Measurements from ENCODE around the gene IL16. TPM values are rescaled to one million over a fixed set of nuclear protein-coding genes. Genes with fewer than 3 reads are reported as not detected.
A peak's percentile ranks its signal among the peaks of the same experiment; 100 is the strongest.

Gene IL16
- total RNA-seq, 2 donors from 2014 or later: 11.1 to 17.1 TPM

DNA sequence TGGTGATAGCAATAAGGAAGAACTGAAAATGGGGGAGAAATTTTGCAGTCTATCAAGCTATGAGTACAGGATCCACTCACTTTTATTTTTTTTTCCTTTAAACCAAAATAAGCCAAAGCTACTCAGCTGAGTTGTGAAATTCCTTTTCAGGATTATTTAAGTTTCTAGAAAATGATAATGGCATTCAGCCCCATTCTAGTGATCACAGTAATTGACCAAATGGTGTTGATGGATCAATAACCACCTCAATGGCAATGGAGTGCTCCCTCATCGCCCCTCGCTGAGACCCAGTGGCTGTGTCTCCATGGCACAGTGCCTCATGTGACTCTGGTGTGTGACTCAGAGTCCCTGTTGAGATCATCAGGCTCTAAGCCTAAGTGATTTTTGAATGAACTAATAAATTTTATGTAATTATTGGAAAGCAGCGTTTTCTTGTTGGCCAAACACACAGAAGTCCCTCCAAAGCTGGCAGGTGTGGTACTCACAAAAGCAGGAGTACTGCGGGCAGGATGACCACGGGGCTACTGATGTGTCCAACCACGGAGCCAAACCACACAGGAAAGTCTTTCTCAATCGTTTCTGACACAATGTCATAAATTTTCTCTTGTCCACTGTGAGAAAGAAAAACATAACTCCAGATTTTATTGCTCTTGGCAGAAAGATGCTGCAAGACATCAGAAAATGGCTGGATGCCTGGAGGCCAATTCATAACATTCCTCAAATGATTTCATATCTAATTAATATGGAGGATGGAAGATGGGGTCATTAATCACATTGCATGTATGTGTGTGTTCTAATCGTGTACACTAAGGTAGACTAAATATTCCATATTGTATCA lies 141.7 kb downstream of the IL16 start:
- H3K36me3 ChIP-seq: no peaks in the 10 kb centered on the region
- H3K4me1 ChIP-seq (ENCODE audit: control insufficient read depth in 1 of 2, low read depth in 2 of 2): peaks cover 13 to 17% of the 10 kb centered on the region in 2 donors
- ATAC-seq (ENCODE audit: insufficient number of reproducible peaks, low FRiP score, low read depth): peak; percentile 77
- peak; percentile 9 for DNase-seq (ENCODE audit: low spot score)
- peak overlapping the region in 1 of 2 donors; percentile 42 for H3K27ac ChIP-seq
- peak overlapping the region; percentile 38 for H3K4me3 ChIP-seq
- TF ChIP-seq, protein P1, sequence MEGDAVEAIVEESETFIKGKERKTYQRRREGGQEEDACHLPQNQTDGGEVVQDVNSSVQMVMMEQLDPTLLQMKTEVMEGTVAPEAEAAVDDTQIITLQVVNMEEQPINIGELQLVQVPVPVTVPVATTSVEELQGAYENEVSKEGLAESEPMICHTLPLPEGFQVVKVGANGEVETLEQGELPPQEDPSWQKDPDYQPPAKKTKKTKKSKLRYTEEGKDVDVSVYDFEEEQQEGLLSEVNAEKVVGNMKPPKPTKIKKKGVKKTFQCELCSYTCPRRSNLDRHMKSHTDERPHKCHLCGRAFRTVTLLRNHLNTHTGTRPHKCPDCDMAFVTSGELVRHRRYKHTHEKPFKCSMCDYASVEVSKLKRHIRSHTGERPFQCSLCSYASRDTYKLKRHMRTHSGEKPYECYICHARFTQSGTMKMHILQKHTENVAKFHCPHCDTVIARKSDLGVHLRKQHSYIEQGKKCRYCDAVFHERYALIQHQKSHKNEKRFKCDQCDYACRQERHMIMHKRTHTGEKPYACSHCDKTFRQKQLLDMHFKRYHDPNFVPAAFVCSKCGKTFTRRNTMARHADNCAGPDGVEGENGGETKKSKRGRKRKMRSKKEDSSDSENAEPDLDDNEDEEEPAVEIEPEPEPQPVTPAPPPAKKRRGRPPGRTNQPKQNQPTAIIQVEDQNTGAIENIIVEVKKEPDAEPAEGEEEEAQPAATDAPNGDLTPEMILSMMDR (IDR thresholded peaks at IDR 0.05): no peak
- no peaks in the 10 kb centered on the region for H3K9me3 ChIP-seq
- H3K27me3 ChIP-seq (replicated peaks; ENCODE audit: insufficient read depth): no peaks in the 10 kb centered on the region

DNA sequence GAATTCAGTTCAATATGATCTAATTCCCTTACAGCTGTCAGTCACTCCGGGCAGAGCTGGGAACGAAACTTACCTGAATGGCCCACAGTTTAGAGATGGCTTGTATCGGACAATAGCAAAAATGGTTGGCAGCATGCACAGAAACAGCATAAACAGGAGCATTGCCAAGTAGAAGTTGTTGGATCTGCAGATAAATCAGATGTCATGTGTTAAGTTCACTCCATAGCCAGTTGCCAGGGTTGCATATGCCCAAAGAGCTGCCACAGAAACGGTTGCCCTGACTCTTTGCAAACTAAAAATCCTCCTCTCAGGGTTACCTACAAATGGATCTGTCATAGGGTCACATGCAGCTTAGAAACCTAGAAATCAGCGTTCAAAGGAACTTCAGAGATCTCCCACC lies 142.6 kb downstream of the IL16 start:
- peak overlapping the region in 1 of 2 donors; percentile 42 for H3K27ac ChIP-seq
- no peak for ATAC-seq (ENCODE audit: insufficient number of reproducible peaks, low FRiP score, low read depth)
- no peak overlapping the region for H3K4me3 ChIP-seq
- peaks cover 13 to 17% of the 10 kb centered on the region in 2 donors for H3K4me1 ChIP-seq (ENCODE audit: control insufficient read depth in 1 of 2, low read depth in 2 of 2)
- H3K36me3 ChIP-seq: no peaks in the 10 kb centered on the region
- TF ChIP-seq, protein P1 (IDR thresholded peaks at IDR 0.05): no peak
- no peaks in the 10 kb centered on the region for H3K27me3 ChIP-seq (replicated peaks; ENCODE audit: insufficient read depth)
- DNase-seq (ENCODE audit: low spot score): no peak
- H3K9me3 ChIP-seq: no peaks in the 10 kb centered on the region

DNA sequence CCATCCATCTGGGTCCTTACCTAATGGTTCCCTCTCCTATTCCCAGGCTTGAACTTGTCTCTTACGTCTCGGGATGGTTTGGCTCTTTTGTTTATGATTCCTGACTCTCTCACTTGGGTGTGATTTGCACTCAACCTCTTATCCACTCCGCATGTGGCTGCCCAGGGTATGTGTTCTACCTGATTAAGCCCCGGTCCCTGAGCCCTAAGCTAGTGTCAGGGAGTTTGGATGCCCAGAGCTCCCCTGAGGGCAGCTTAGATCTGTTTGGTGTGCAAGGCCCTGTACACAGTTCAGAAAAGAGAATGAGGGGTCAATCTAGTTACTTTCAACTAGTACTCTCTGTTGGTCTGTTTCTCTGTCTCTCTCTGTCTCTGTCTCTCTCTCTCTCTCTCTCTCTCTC lies 143.2 kb downstream of the IL16 start:
- Histone ChIP-seq H3K27ac (no peak overlapping the region), H3K4me3 (no peak overlapping the region), H3K9me3 (no peaks in the 10 kb centered on the region), H3K27me3 (replicated peaks; ENCODE audit: insufficient read depth) (no peaks in the 10 kb centered on the region), H3K36me3 (no peaks in the 10 kb centered on the region), H3K4me1 (ENCODE audit: control insufficient read depth in 1 of 2, low read depth in 2 of 2) (peaks cover 13 to 17% of the 10 kb centered on the region in 2 donors)
- no peak for DNase-seq (ENCODE audit: low spot score)
- TF ChIP-seq, protein P1 (IDR thresholded peaks at IDR 0.05): no peak
- ATAC-seq (ENCODE audit: insufficient number of reproducible peaks, low FRiP score, low read depth): no peak

DNA sequence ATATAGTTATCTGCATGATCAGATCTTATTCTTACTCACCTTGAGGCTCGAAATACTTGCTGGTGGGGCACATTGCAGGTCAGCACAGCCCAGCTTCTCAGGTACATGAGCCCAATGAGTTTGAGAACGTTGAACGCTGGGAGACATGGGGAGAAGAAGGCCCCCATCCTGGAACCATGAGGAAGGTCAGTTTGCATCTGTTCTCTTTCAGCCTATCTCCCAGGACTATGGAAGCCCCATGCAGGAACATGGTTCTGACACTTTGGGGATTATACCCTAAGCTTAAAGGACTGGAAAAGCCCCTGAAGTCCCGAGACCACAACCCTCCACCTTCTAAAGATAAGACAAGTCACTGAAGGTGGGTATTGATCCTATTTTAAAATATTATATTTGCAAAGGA lies 144.7 kb downstream of the IL16 start:
- H3K36me3 ChIP-seq: no peaks in the 10 kb centered on the region
- H3K4me1 ChIP-seq (ENCODE audit: control insufficient read depth in 1 of 2, low read depth in 2 of 2): peaks cover 13 to 17% of the 10 kb centered on the region in 2 donors
- H3K4me3 ChIP-seq: no peak overlapping the region
- no peaks in the 10 kb centered on the region for H3K9me3 ChIP-seq
- ATAC-seq (ENCODE audit: insufficient number of reproducible peaks, low FRiP score, low read depth): no peak
- H3K27ac ChIP-seq: no peak overlapping the region
- H3K27me3 ChIP-seq (replicated peaks; ENCODE audit: insufficient read depth): no peaks in the 10 kb centered on the region
- no peak for DNase-seq (ENCODE audit: low spot score)
- TF ChIP-seq, protein P1 (IDR thresholded peaks at IDR 0.05): no peak

DNA sequence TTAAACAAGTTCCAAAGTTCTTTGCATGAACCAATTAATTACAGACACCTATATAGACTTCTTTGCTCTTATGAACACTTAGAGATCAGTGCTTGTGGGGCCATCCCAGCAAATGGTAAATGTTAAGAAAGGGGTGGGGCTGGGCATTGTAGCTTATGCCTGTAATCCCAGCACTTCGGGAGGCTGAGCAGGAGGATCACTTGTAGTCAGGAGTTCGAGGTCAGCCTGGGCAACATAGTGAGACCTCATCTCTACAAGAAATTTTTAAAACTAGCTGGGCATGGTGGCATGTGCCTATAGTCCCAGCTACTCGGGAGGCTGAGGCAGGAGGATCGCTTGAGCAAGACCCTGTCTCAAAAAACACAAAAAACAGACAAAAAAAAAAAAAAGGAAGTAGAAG lies 146.7 kb downstream of the IL16 start:
- DNase-seq (ENCODE audit: low spot score) (no peak), ATAC-seq (ENCODE audit: insufficient number of reproducible peaks, low FRiP score, low read depth) (no peak)
- no peak overlapping the region for H3K4me3 ChIP-seq
- H3K36me3 ChIP-seq: no peaks in the 10 kb centered on the region
- TF ChIP-seq, protein P1 (IDR thresholded peaks at IDR 0.05): no peak
- no peak overlapping the region for H3K27ac ChIP-seq
- no peaks in the 10 kb centered on the region for H3K27me3 ChIP-seq (replicated peaks; ENCODE audit: insufficient read depth)
- peaks cover 2% of the 10 kb centered on the region in 2 donors for H3K4me1 ChIP-seq (ENCODE audit: control insufficient read depth in 1 of 2, low read depth in 2 of 2)
- H3K9me3 ChIP-seq: no peaks in the 10 kb centered on the region
